Measurements from ENCODE around the gene CMIP.

Gene CMIP

DNA sequence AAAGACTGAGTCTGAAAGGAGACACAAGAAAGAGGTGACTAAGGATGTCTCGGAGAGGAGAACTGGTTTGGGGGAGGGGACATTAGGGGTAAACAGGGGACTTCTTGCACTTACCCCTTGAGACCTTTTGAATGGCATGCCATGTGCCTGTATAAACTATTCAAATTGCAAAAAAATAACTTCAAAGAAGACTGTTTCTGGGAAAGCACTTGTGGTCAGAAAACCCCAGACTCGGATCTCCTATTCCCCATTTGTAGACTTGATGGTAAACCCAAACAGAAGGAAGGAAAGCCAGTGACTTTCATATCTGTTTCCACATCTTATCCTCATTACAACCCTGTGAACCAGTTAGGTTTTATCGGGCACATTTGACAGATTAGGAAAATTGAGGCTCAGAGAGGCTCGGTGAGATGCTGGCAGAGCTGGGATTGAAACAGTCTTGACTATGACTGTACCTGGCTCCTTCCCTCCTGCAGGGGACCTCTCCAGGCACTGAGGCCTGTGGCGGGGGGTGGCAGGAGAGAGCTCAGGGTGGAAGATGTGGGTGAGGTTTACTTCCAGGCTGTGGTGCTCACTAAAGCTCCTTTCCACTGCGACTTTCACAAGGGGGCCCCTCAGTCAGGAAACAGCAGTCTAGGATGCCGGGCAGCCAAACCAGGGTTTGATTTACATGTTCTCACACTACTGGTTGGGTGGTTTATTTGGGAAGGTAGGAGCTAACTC is 304.0 kb downstream of the CMIP start:
- DNase-seq (ENCODE audit: low read depth) = no peak

DNA sequence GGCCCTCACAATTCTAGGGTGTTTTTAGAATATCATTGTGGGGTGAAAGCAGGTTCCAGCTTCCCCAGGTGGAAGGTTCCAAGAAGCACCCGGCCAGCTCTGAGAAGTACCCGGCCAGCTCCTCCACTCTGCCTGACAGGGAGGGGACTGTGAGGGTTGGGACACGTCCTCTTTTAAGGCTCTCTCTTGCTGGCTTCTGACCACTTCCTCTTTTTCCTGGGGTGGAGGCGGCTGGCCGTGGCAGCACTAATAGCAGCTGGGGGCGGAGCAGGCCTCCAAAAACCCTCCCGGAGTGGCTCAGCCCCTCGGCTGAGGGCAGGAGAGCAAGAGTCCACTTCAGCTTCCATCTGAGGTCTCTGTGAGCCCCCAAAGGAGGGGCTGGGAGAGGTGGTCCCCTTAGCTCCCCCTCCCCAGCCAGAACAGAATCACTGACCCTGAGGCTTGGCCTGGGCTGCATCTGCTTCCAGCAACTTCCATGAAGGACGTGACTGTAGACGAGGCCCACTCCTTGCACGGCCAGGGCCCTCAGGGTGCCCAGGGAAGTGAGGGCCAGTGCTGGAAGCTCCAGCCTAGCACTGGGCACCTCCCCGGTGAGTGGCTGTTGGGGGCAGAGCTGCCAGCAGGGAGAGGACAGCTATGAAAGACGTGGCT is 307.7 kb downstream of the CMIP start:
- peak; percentile 48 for DNase-seq (ENCODE audit: low read depth)

DNA sequence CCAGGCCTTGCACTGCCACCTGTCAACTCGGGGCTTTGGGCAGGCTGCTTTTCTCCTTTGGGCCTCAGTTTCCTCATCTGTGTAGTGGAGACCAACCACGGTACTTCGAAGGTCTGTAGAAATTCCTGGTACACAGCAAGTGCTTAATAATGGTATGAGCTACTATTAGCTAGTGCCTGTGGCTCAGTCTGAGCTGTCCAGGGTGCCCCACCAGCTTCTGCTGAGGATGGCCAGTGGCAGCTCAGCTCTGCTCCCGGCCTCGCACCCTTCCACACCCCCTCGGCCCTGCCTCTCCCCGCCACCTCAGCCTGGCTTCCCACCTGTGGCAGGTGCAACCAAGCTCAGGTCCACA is 308.2 kb downstream of the CMIP start:
- no peak for DNase-seq (ENCODE audit: low read depth)

DNA sequence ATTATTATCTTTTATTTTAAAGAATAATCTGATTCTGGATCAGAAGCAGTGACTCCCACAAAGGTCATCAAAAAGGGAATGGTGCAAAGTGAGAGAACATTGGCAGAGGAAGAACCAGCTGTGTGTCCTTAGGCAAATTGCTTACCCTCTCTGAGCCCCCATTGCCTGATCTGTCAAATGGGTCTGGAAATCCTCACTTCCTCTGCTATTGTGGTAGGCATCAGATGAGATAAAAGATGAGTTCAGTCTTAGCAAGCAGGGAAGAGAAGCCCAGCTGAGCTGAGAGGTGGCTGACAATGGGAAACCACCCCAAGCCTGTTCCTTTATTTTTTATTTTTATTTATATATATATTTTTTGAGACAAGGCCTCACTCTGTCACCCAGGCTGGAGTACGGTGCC is 310.2 kb downstream of the CMIP start:
- DNase-seq (ENCODE audit: low read depth) = no peak

DNA sequence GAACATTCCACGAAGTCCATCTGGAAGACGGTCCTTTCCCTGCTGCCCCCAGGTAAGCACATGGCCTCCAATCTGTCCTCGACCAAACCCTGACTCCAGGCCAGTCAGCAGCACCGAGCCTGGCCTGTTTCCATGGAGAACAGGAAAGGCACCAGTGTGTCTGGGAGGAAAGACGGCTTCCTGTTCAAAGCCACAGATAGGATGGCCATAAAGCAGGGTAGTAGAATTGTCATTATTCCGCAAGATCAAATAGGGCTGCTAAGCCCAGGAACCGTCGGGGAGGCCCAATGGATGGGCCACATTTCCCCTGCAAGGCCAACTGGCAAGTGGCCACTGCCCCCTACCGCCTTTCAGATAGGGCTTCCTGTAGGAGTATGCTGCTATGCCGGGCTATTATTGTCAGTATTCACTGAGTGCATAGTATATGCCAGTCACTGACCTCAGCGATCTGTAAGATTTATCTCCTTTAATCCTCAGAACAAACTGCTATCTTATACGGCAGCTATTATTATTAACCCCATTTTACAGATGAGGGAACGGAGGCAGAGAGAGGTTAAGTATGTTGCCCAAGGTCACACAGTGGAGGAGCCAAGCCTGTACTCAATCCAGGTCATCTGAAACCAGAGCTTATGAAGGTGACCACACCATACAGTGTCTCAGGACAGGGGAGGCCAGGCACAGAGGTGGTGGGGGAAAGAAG is 311.5 kb downstream of the CMIP start:
- DNase-seq (ENCODE audit: low read depth) = no peak

DNA sequence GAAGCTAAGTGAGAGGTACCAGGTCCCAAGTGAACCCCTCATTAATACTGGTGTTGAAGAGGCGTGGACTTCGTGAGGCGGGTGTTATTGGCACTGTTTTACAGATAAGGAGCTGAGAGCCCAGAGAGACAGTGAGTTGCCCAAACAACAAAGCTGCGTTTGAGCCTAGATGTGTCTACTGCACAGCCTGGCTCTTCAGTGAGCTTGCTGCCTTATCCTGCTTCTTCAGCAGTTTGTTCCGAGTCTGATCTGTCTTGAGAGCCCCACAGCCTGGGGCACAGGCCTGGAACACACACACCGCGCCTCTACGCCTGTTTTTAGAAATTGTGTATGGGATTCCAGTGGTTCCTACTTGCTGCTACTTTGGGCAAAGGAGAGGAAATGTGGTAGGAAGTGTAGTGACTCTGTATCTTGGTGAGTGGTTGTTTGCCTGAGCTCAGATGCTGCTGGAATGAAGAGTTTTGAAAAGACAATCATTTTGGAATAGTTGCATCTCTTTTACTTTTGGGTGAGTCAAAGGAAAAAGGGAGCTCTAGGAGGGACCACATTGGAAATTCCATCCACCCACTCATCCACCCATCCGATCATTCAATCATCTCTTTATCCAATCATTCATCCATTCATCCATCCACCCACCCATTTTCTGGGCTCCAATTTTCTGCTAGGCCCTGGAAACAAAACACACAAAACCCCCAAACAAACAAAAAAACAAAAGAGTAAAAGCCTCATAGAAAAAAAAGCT is 312.2 kb downstream of the CMIP start:
- no peak for DNase-seq (ENCODE audit: low read depth)

DNA sequence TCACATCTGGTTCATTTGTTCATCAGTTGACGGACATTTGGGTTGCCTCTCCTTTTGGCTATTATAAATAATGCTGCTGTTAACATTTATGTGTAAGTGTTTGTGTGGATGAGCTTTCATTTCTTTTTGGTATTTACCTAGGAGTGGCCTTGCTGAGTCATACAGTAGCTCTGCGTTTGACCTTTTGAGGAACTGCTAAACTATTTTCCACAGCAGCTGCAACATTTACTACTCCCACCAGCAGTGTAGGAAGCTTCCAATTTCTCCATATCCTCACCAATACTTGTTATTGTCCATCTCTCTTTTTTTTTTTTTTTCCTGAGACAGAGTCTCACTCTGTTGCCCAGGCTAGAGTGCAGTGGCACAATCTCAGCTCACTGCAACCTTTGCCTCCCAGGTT is 313.8 kb downstream of the CMIP start:
- DNase-seq (ENCODE audit: low read depth) = peak; percentile 29
